Thyroid gland (tissue), 4 donors: ENCODE results near the gene MAST4. TPM values are rescaled to one million over a fixed set of nuclear protein-coding genes. Genes with fewer than 3 reads are reported as not detected.

Experiments
- DNase-seq, 2 donors: peaks; one replicate each; pipeline ENCODE4 v3.0.0-alpha.2; 2019
- H3K27ac ChIP-seq, 3 donors: fragments of 200-600 bp; sonication (generic); 1 replicate in 2 of 3; 2 replicates in 1 of 3; pipeline ENCODE4 v1.5.1; 2016 to 2019; ENCODE audit warnings: mild to moderate bottlenecking in 1 of 3, moderate library complexity in 1 of 3
- H3K27me3 ChIP-seq: fragments of 200-600 bp; sonication (generic); one replicate; pipeline ENCODE4 v1.5.1; 2019
- H3K36me3 ChIP-seq, 2 donors: fragments of 200-600 bp; sonication (generic); one replicate each; pipeline ENCODE4 v1.5.1; 2016 to 2019
- H3K4me1 ChIP-seq, 2 donors: fragments of 200-600 bp; sonication (generic); one replicate each; pipeline ENCODE4 v1.5.1; 2017 to 2019
- H3K4me3 ChIP-seq, 3 donors: fragments of 200-600 bp; sonication (generic); replicated peaks in 1 of 3; 1 replicate in 2 of 3; 2 replicates in 1 of 3; pipeline ENCODE4 v1.5.1; 2016; ENCODE audit warnings: mild to moderate bottlenecking in 1 of 3
- H3K9me3 ChIP-seq: fragments of 200-600 bp; sonication (generic); one replicate; pipeline ENCODE4 v1.5.1; 2017
- CTCF ChIP-seq, 6 experiments: fragments of 200-600 bp in 3 of 6; fragments of 450-650 bp in 3 of 6; sonication (generic) in 3 of 6; IDR thresholded peaks; one replicate each; pipeline ENCODE4 v1.5.1; 2016 to 2019; ENCODE audit warnings: antibody characterized with exemption in 6 of 6, mild to moderate bottlenecking in 2 of 6, inconsistent platforms in 1 of 6, moderate library complexity in 1 of 6
- POLR2A ChIP-seq, 2 donors: fragments of 450-650 bp; IDR thresholded peaks; one replicate each; pipeline ENCODE4 v1.6.1; 2017; ENCODE audit warnings: antibody characterized with exemption in 2 of 2, mild to moderate bottlenecking in 2 of 2, moderate library complexity in 1 of 2
- WGBS, 2 donors: methylation state at CpG; one replicate each; pipeline ENCODE4 v1.1.5; 2017; 5-methylcytosine and 5-hydroxymethylcytosine counted together
- intact Hi-C: fragments of 100-400 bp; cut with DNase I; formaldehyde crosslinking; loops from one replicate; pipeline ENCODE4 v1.15.1; 2023
- total RNA-seq, 4 donors: library from RNA; depleted of rRNA; stranded (reverse); fragments of >200 nt; gene quantifications; one replicate each; pipeline ENCODE4 v1.2.3, GENCODE V29; 2016

Gene MAST4
- total RNA-seq, 4 donors from 2014 or later, result 20.2 to 38.3 (median 24.4) TPM

GRCh38 chr5:67030289-67031056, 434.3 kb downstream of the MAST4 start:
- intact Hi-C loops, result no loop called here
- Histone ChIP-seq H3K27me3 (no peaks in the 10 kb centered on the region), H3K4me3 (no peak overlapping the region), H3K27ac (no peak overlapping the region), H3K4me1 (peaks cover 33 to 41% of the 10 kb centered on the region in 2 donors), H3K9me3 (no peaks in the 10 kb centered on the region), H3K36me3 (no peaks in the 10 kb centered on the region)
- WGBS, 2 donors, result 64 to 65% methylated on average over 2 of the region's 2 CpGs
- DNase-seq, result no peak
- TF ChIP-seq CTCF (IDR thresholded peaks at IDR 0.05), result no peak
- TF ChIP-seq POLR2A (IDR thresholded peaks at IDR 0.05), result no peak

- Histone ChIP-seq H3K36me3 (no peaks in the 10 kb centered on the region), H3K9me3 (no peaks in the 10 kb centered on the region), H3K4me3 (no peak overlapping the region), H3K4me1 (peaks cover 33 to 45% of the 10 kb centered on the region in 2 donors), H3K27ac (no peak overlapping the region), H3K27me3 (no peaks in the 10 kb centered on the region)
- no peak for TF ChIP-seq POLR2A (IDR thresholded peaks at IDR 0.05)
- no peak for TF ChIP-seq CTCF (IDR thresholded peaks at IDR 0.05)
- intact Hi-C loops, result no loop called here
- DNase-seq, result no peak
- WGBS, 2 donors, result 55 to 63% methylated on average over 3 of the region's 3 CpGs
These were observed 434.9 kb downstream of the MAST4 start for GRCh38 chr5:67031057-67031443.

GRCh38 chr5:67031692-67032091, 435.5 kb downstream of the MAST4 start:
- DNase-seq, result no peak
- Histone ChIP-seq H3K27ac (no peak overlapping the region), H3K4me1 (peaks cover 33 to 45% of the 10 kb centered on the region in 2 donors), H3K9me3 (no peaks in the 10 kb centered on the region), H3K4me3 (no peak overlapping the region), H3K36me3 (no peaks in the 10 kb centered on the region), H3K27me3 (no peaks in the 10 kb centered on the region)
- 76 to 84% methylated on average over 3 of the region's 3 CpGs for WGBS, 2 donors
- TF ChIP-seq CTCF (IDR thresholded peaks at IDR 0.05) (no peak), POLR2A (IDR thresholded peaks at IDR 0.05) (no peak)
- intact Hi-C loops, result no loop called here

- WGBS, 2 donors, result 88 to 91% methylated on average over 2 of the region's 2 CpGs
- TF ChIP-seq CTCF (IDR thresholded peaks at IDR 0.05), result no peak
- no peak for TF ChIP-seq POLR2A (IDR thresholded peaks at IDR 0.05)
- Histone ChIP-seq H3K27ac (no peak overlapping the region), H3K4me3 (no peak overlapping the region), H3K27me3 (no peaks in the 10 kb centered on the region), H3K4me1 (peaks cover 33 to 45% of the 10 kb centered on the region in 2 donors), H3K9me3 (no peaks in the 10 kb centered on the region), H3K36me3 (no peaks in the 10 kb centered on the region)
- no peak for DNase-seq
- intact Hi-C loops, result no loop called here
These were observed 436.9 kb downstream of the MAST4 start for GRCh38 chr5:67032921-67033664.
